KMS-11 (cell line): Measurements from ENCODE around the gene KRTAP1-4.

ENCODE experiments used
- H2AFZ ChIP-seq: fragments of 200-600 bp; sonication (generic); 2 replicates; pipeline ENCODE4 v1.6.1; 2016; ENCODE audit warnings: antibody characterized with exemption, mixed run types, low read depth
- H3K27ac ChIP-seq: fragments of 200-600 bp; sonication (generic); 2 replicates; pipeline ENCODE4 v1.6.1; 2016; ENCODE audit warnings: mild to moderate bottlenecking, mixed run types
- H3K27me3 ChIP-seq: fragments of 200-600 bp; sonication (generic); 2 replicates; pipeline ENCODE4 v1.6.1; 2017; ENCODE audit warnings: mild to moderate bottlenecking, low read depth, mixed run types, moderate library complexity; ENCODE audit not compliant: insufficient read depth
- H3K36me3 ChIP-seq: fragments of 200-600 bp; sonication (generic); 2 replicates; pipeline ENCODE4 v1.6.1; 2017; ENCODE audit warnings: mild to moderate bottlenecking, mixed run types; ENCODE audit not compliant: insufficient read depth
- H3K4me1 ChIP-seq: fragments of 200-600 bp; sonication (generic); 2 replicates; pipeline ENCODE4 v1.6.1; 2016; ENCODE audit warnings: mild to moderate bottlenecking, low read depth, mixed run types; ENCODE audit not compliant: poor library complexity, severe bottlenecking
- H3K4me2 ChIP-seq: fragments of 200-600 bp; sonication (generic); 2 replicates; pipeline ENCODE4 v1.7.0; 2016; ENCODE audit warnings: mild to moderate bottlenecking, mixed run types
- H3K4me3 ChIP-seq: fragments of 200-600 bp; sonication (generic); IDR thresholded peaks from 2 replicates; pipeline ENCODE4 v1.6.1; 2017; ENCODE audit warnings: low read depth, low read length, mixed read lengths; ENCODE audit not compliant: insufficient read depth
- H3K79me2 ChIP-seq: fragments of 200-600 bp; sonication (generic); 2 replicates; pipeline ENCODE4 v1.6.1; 2016; ENCODE audit warnings: low read depth, mixed run types; ENCODE audit not compliant: insufficient read depth
- H3K9ac ChIP-seq: fragments of 200-600 bp; sonication (generic); 2 replicates; pipeline ENCODE4 v1.6.1; 2016; ENCODE audit warnings: mild to moderate bottlenecking, mixed run types
- H4K20me1 ChIP-seq: fragments of 200-600 bp; sonication (generic); 2 replicates; pipeline ENCODE4 v1.6.1; 2016; ENCODE audit warnings: mild to moderate bottlenecking, mixed run types; ENCODE audit not compliant: insufficient read depth
- CTCF ChIP-seq: fragments of 200-600 bp; sonication (generic); conservative IDR thresholded peaks from 2 replicates; pipeline ENCODE4 v1.6.1; 2017; ENCODE audit warnings: low read depth, mild to moderate bottlenecking, antibody characterized with exemption, low read length, moderate library complexity, mixed read lengths

KRTAP1-4 gene

DNA sequence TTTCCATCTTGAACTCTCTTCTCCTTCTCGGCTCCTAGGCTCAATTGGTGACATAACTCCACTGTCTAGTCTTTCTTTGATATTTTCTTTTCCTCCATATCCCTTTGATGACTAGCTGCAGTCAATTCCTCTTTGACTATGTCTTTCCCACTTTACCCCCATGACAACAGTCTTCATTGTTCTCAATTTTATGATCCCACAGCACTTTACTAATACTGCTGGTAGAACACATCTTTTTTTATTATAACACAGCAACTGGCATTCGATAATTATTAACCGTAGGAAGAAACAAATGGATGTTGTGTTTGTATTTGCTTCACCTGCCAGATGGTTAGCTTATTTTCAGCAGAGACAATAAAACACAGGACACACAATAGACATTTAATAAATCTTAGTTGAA is 37.3 kb downstream of the KRTAP1-4 start:
- no peak overlapping the region for H3K9ac ChIP-seq
- no peak overlapping the region for H3K4me3 ChIP-seq
- H2AFZ ChIP-seq, result no peak overlapping the region
- H3K27me3 ChIP-seq, result no peaks in the 10 kb centered on the region
- no peak overlapping the region for H3K27ac ChIP-seq
- H4K20me1 ChIP-seq, result no peaks in the 10 kb centered on the region
- H3K36me3 ChIP-seq, result no peaks in the 10 kb centered on the region
- H3K4me1 ChIP-seq, result no peaks in the 10 kb centered on the region
- no peak overlapping the region for H3K4me2 ChIP-seq
- no peak for TF ChIP-seq CTCF
- H3K79me2 ChIP-seq, result no peaks in the 10 kb centered on the region

DNA sequence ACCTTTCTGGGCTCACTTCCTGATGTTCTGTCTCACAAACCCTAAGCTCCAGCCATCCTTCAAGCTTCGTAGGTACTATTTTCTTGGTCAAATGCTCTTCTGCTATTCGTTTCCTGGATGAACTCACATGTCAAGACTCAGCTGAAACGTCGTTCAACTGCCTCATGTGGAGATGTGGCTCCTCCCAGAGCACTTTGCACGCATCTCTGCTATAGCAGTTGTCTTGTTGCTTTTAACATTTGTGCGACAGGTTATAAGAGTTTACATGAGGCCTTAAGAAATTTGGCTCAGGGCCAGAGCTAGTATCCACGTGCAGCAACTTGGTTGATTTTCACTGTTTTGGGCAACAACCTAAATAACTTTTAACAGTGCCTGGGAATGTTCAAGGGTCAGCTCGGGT is 43.1 kb downstream of the KRTAP1-4 start:
- no peaks in the 10 kb centered on the region for H3K36me3 ChIP-seq
- H3K9ac ChIP-seq, result no peak overlapping the region
- TF ChIP-seq CTCF, result no peak
- no peaks in the 10 kb centered on the region for H3K27me3 ChIP-seq
- no peaks in the 10 kb centered on the region for H3K79me2 ChIP-seq
- no peaks in the 10 kb centered on the region for H3K4me1 ChIP-seq
- H3K4me3 ChIP-seq, result no peak overlapping the region
- H3K27ac ChIP-seq, result no peak overlapping the region
- no peak overlapping the region for H2AFZ ChIP-seq
- H3K4me2 ChIP-seq, result no peak overlapping the region
- H4K20me1 ChIP-seq, result no peaks in the 10 kb centered on the region

- no peaks in the 10 kb centered on the region for H3K36me3 ChIP-seq
- H3K4me1 ChIP-seq, result no peaks in the 10 kb centered on the region
- no peak within 1 kb of the TSS for H3K4me2 ChIP-seq
- no peak within 1 kb of the TSS for H3K9ac ChIP-seq
- H3K79me2 ChIP-seq, result no peaks in the 10 kb centered on the region
- H3K27me3 ChIP-seq, result no peaks in the 10 kb centered on the region
- TF ChIP-seq CTCF, result no peak
- no peak within 1 kb of the TSS for H3K4me3 ChIP-seq
- H4K20me1 ChIP-seq, result no peaks in the 10 kb centered on the region
- no peak within 1 kb of the TSS for H2AFZ ChIP-seq
- no peak within 1 kb of the TSS for H3K27ac ChIP-seq
Observed at GRCh38 chr17:40984226-40984625, 45.8 kb downstream of the KRTAP1-4 start, which contains the start of gene KRT40. TSS of gene KRT40 (minus strand) at chr17:40984326. CDS start at chr17:40984273, 53 bp downstream.

GRCh38 chr17:40981115-40981514 is 48.9 kb downstream of the KRTAP1-4 start:
- no peak for TF ChIP-seq CTCF
- no peaks in the 10 kb centered on the region for H3K27me3 ChIP-seq
- no peak overlapping the region for H3K9ac ChIP-seq
- H3K4me3 ChIP-seq, result no peak overlapping the region
- H3K27ac ChIP-seq, result no peak overlapping the region
- H3K36me3 ChIP-seq, result no peaks in the 10 kb centered on the region
- no peaks in the 10 kb centered on the region for H3K79me2 ChIP-seq
- no peak overlapping the region for H3K4me2 ChIP-seq
- H3K4me1 ChIP-seq, result no peaks in the 10 kb centered on the region
- no peak overlapping the region for H2AFZ ChIP-seq
- no peaks in the 10 kb centered on the region for H4K20me1 ChIP-seq
